Right lung (tissue), 5 donors: Measurements from ENCODE around the gene CYB561A3. TPM values are rescaled to one million over a fixed set of nuclear protein-coding genes. Genes with fewer than 3 reads are reported as not detected.

Source experiments
- DNase-seq, 2 donors: peaks; one replicate each; pipeline ENCODE4 v3.0.0-alpha.2; 2013
- polyA plus RNA-seq, 5 donors: library from polyadenylated mRNA; unstranded; fragments of 120-200 nt; gene quantifications; one replicate each; pipeline versions ENCODE4 v1.2.1 to v1.2.3, GENCODE V29; 2013; ENCODE audit warnings: inconsistent platforms in 1 of 5, low replicate concordance in 1 of 5; ENCODE audit not compliant: insufficient read length in 5 of 5, insufficient read depth in 1 of 5

CYB561A3 gene
- polyA plus RNA-seq, 5 donors = 27.1 to 40.0 (median 33.6) TPM

DNA sequence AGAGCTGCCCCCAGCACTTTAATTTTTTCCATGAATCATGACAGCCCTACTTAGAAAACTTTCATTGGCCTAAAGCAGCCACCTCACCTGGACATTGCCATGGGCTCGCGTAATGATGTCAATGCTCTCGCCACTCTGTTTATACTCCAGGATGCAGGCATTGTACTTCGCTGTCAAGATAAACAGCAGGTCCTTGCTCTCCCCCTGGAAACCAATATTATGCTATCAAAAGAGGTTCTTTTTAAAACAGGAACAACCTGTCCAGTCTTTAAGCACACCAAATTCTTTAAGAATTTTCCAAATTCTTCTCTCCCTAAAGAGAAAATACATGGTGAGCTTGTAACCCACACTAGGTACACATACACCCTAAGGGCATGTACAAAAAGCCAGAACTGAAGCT, 31.8 kb downstream of the CYB561A3 start:
- no peak for DNase-seq

DNA sequence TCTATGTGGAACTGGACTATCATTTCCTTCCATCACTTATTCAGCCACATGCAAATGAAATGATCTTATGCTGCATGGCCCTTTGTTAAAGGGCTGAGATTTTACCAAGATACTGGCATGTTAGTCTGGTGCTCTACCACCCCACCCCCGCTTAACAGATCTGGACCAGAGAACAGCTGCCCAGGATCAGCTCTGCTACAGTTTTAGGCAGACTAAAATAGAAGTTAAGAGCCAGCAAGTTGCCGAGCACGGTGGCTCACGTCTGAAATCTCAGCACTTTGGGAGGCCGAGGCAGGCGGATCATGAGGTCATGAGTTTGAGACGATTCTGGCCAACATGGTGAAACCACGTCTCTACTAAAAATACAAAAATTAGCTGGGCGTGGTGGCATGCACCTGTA, 33.3 kb downstream of the CYB561A3 start:
- no peak for DNase-seq

DNA sequence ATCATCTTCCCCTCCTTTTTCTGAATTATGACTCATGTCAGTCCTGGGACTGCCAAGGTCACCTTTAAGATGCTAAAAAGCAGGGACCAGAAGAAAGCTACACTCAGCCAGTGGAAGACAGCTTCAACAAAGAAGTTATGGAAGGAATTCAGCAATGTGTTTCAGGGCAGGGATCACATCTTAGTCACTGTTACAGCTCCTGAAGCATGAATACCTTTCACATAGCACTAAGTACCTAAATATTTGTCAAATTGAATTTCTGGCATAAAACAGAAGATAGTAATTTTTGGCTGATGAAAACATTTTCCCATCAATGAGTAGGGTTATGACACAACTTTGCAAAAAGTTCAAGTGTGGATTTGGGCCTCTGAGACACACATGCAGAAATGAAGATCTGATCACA, 34.0 kb downstream of the CYB561A3 start:
- no peak for DNase-seq

DNA sequence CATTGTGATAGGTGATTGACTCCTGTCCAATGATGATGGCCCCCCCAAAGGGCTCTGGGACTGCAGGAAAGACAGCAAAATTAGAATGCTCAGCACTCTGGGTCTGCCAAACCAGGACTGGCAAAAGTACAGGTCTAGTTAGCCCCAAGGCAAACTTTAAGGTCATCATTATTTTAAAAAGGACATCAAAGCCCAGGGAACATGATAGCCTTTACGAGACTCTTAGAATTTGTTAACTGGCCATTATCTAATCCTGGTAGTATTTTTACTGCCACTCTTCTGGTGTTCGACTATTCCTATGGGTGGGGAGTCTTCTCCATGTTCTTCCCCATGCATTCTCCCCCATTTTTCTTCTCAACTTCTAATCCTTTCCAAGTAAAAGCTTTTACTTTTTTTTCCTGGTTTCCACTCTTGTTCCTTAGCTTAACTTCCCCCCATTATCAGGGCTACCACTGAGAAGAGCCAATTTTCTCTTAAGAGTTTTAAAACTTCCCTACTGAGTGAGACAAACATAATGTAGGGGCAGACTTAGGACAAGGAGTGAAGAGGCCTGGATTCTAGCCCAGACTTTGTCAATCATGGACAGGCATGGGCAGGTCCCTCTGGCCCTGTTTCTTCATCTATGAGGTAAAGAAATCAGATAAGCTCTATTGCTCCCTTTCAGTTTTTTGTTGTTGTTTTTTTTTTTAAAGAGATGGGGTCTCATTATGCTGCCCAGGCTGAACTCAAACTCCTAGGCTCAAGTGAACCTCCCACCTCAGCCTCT, 35.9 kb downstream of the CYB561A3 start:
- no peak for DNase-seq

DNA sequence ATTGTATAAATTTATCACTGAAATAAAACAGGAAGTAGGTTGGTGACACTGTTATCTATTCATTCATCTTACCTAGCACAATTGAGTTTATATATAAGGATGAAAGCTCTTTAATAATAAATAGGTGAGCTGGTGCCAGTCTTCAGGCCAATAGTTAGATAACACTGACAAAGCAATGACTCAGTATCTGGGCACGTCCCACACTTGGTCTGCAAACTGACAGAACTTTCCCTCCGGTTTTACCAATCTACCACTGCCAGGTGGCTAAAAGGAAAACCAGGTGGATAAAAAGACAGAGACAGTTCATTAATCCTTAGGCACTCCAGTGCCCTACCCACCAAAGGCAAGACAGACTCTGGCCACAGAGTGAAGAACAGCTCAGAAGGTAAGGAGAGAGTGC, 46.4 kb downstream of the CYB561A3 start:
- no peak for DNase-seq

DNA sequence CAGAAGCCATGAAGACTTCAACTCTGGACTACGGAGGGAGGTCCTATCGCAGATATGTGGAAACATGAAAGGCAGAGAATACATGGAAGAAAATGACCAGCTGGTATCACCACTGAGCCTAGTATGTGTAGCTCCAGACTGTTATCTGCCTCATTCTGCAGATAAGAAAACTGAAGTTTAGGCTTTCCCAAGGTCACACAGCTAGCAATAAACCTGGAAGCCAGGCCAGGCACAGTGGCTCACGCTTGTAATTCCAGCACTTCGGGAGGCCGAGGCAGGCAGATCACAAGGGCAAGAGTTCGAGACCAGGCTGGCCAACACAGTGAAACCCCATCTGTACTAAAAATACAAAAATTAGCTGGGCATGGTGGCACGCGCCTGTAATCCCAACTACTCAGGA, 50.9 kb downstream of the CYB561A3 start:
- no peak for DNase-seq

DNA sequence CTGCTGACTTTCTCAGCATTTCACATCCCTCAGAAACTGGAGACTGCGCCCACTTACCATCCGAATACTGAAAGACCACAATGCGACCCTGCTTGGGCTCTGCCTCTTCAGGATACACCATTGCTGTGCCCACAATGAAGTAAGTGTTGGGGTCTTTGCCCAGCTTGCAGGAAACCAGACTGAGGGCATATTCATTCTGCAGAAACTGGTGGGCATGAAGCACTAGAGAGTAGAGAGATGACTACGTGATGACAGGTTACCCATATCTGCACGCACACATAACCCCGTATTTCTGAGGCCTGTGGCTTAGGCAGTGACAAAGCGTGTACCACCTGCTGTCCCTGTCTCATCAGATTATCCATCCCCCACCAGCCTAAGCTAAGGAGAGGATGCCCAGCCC, 51.9 kb downstream of the CYB561A3 start:
- DNase-seq = no peak

DNA sequence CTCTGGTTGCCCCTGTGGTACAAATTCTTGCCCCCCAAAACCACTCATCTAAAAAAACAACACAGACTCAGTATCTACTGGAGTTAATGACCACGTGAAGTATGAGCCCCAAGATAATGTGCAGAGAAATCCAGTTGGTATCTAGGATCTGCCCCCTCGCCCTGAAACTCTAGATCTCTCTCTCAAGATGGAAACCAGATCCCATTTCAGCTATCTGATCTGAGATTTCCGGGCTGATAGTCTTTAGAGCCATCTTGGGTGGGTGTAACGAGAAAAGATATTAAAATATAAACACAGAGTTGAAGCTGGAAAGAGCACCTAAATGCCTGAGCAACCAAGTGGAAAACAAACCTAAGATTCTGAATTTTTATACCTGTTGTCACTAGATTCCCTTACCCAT, 52.5 kb downstream of the CYB561A3 start:
- DNase-seq = no peak

DNA sequence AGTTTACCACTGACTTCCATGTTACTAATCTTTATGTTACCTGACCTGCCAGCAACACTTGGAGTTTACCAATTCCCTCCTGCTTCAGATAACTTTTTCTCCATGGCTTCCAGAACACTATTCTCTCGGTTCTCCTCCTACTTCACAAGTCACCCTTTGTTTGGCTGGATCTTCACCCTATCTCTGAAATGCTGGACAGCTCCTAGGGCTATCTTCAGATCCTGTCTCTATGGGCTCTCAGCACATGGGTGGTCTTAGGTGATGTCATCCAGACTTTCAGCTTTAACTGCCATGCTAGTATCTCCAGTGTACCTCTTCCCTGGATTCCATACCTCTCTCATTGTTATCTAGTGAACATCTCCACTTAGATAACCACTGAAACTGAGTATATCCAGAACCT, 54.3 kb downstream of the CYB561A3 start:
- DNase-seq = no peak

DNA sequence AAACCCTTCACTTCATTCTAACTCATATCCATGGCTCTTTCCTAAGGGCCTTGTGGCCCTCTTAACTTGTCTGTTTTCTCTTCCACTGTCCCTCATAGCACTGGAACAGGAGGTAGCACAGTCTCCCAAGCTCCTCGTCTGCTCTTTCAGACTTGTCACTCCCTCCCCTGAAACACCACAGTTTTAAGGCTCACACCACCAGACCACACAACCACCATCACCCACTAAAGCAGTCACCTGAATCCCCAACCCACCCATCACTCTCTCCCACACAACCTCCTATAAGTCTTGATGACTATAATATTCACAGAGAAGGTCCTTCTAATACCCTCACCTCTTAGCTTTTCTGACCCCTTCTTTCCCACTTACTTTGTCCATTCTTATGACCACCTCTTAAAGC, 55.5 kb downstream of the CYB561A3 start:
- no peak for DNase-seq

DNA sequence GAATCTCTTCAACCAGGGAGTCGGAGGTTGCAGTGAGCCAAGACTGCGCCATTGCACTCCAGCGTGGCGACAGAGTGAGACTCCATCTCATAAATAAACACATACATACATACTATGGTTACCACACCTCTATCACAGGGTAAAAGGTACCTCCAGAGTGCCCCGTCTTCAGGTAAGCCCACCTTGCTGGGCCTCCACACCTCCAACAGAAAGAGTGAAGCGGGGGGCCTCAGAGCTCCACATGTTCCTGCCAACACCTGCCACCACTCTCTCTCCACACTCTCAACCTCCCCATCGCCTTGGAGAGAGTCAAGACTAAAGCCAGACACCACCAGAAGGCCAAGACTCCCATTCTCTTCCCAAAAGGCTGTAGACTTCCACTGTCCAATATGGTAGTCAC, 56.3 kb downstream of the CYB561A3 start:
- DNase-seq = no peak

DNA sequence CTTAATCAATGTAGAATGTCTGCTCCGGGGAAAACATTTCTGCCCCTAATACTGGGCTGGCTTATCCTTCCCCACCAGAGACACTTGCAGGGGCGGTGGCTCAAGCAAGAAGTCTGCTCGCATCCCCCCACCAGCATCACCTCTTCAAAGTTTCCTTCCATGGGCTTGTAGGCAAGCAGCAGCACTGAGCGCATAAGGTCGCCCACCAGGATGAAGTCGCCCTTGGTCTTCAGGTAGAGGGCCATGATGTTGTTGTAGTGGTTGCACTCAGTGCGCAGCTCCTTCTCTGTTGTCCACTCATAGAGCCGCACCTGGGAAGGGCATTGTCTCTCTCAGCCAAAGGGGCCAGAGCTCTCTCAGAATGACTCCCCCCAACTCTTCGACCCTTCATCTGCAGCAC, 58.0 kb downstream of the CYB561A3 start:
- no peak for DNase-seq

DNA sequence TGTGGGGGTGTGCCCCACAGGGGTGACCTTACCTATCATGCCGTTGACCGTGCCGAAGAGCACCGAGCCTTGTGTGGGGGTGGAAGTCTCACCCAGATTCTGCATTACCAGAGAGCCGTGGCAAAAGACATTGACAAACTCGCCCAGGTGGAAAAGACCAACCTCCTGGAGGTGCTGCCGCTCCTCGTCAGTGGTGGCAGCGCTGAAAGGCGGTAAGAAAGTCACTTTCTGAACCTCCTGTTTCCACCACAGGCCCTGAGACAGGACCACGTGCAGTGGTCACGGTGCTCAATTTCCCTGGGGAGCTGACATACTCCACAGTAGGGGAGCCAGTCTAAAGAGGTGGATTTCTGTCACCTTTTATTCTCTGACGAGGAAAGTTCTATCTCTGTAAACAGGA, 59.1 kb downstream of the CYB561A3 start:
- DNase-seq = no peak

Other genes starting within 250 kb of the CYB561A3 start
- 10 to 100 TPM; 12.3 to 19.7 (median 15.6) TPM for gene VPS37C, start 200.5 kb downstream of the CYB561A3 start, polyA plus RNA-seq
- gene PGA3, start 158.4 kb downstream of the CYB561A3 start, polyA plus RNA-seq = under 1 TPM; 0.10 to 0.26 (median 0.13) TPM
- 1 to 10 TPM in 1 of 5 donors, under 1 TPM in 4; 0.18 to 1.3 (median 0.67) TPM for gene PGA4, start 139.5 kb downstream of the CYB561A3 start, polyA plus RNA-seq
- gene PGA5, start 120.7 kb downstream of the CYB561A3 start, polyA plus RNA-seq = under 1 TPM in 3 of 5 donors, not detected in 2; 0.16 to 0.53 (median 0.37) TPM
- gene VWCE, start 66.6 kb downstream of the CYB561A3 start, polyA plus RNA-seq = 1 to 10 TPM in 4 of 5 donors, under 1 TPM in 1; 0.94 to 2.3 (median 1.8) TPM
- 100 to 1,000 TPM; 164 to 194 (median 176) TPM for gene DDB1, start 28.8 kb downstream of the CYB561A3 start, polyA plus RNA-seq
- gene TKFC, start 28.7 kb downstream of the CYB561A3 start, polyA plus RNA-seq = 10 to 100 TPM; 24.2 to 37.4 (median 35.4) TPM
- 10 to 100 TPM; 42.7 to 56.1 (median 48.8) TPM for gene TMEM138, start 492 bp upstream of the CYB561A3 start, polyA plus RNA-seq
- 10 to 100 TPM; 31.1 to 37.9 (median 35.0) TPM for gene TMEM216, start 30.7 kb upstream of the CYB561A3 start, polyA plus RNA-seq
- gene CPSF7, start 68.1 kb upstream of the CYB561A3 start, polyA plus RNA-seq = 100 to 1,000 TPM in 4 of 5 donors, 10 to 100 TPM in 1; 97.9 to 126 (median 112) TPM
- gene SDHAF2, start 68.2 kb upstream of the CYB561A3 start, polyA plus RNA-seq = 10 to 100 TPM; 35.7 to 46.9 (median 40.3) TPM
- gene LRRC10B, start 146.9 kb upstream of the CYB561A3 start, polyA plus RNA-seq = 1 to 10 TPM in 4 of 5 donors, under 1 TPM in 1; 0.37 to 4.3 (median 2.3) TPM
- gene SYT7, start 219.2 kb upstream of the CYB561A3 start, polyA plus RNA-seq = 1 to 10 TPM; 6.2 to 7.4 (median 6.7) TPM